ENCODE measurements around the gene GINS2.

- TF ChIP-seq POLR2A (IDR thresholded peaks at IDR 0.05), result no peak
- TF ChIP-seq, protein P1, sequence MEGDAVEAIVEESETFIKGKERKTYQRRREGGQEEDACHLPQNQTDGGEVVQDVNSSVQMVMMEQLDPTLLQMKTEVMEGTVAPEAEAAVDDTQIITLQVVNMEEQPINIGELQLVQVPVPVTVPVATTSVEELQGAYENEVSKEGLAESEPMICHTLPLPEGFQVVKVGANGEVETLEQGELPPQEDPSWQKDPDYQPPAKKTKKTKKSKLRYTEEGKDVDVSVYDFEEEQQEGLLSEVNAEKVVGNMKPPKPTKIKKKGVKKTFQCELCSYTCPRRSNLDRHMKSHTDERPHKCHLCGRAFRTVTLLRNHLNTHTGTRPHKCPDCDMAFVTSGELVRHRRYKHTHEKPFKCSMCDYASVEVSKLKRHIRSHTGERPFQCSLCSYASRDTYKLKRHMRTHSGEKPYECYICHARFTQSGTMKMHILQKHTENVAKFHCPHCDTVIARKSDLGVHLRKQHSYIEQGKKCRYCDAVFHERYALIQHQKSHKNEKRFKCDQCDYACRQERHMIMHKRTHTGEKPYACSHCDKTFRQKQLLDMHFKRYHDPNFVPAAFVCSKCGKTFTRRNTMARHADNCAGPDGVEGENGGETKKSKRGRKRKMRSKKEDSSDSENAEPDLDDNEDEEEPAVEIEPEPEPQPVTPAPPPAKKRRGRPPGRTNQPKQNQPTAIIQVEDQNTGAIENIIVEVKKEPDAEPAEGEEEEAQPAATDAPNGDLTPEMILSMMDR (IDR thresholded peaks at IDR 0.05), result no peak
- no peak for TF ChIP-seq POLR2AphosphoS5 (IDR thresholded peaks at IDR 0.05)
These were observed 55.9 kb downstream of the GINS2 start for GRCh38 chr16:85632709-85633437.

Measured in breast epithelium (tissue), 3 donors.